Mesenchymal stem cell (in vitro differentiated cells and primary cell): ENCODE data around the gene PNKD.

ENCODE experiments used
- DNase-seq: peaks from one replicate; pipeline ENCODE4 v3.0.0-alpha.2; 2013
- H2AFZ ChIP-seq: one replicate; pipeline ENCODE4 v1.6.1; 2013; ENCODE audit warnings: low read depth, mild to moderate bottlenecking, control low read depth, inconsistent platforms, low read length, moderate library complexity
- H2AK5ac ChIP-seq: 2 replicates; pipeline ENCODE4 v1.6.1; 2013; ENCODE audit warnings: low read length, moderate library complexity, mild to moderate bottlenecking, inconsistent platforms; ENCODE audit not compliant: severe bottlenecking
- H2BK120ac ChIP-seq: one replicate; pipeline ENCODE4 v1.6.1; 2013; ENCODE audit warnings: low read depth, mild to moderate bottlenecking, inconsistent platforms, low read length, moderate library complexity
- H2BK12ac ChIP-seq, 2 experiments: one replicate each; pipeline ENCODE4 v1.6.1; 2013; ENCODE audit warnings: inconsistent platforms in 2 of 2, low read length in 2 of 2, mild to moderate bottlenecking in 2 of 2, moderate library complexity in 2 of 2, control low read depth in 1 of 2
- H2BK15ac ChIP-seq: one replicate; pipeline ENCODE4 v1.6.1; 2013; ENCODE audit warnings: mild to moderate bottlenecking, low read depth, inconsistent platforms; ENCODE audit not compliant: poor library complexity, severe bottlenecking
- H2BK5ac ChIP-seq: 2 replicates; pipeline ENCODE4 v1.6.1; 2013; ENCODE audit warnings: low read depth, mild to moderate bottlenecking, low read length, control low read depth, inconsistent platforms; ENCODE audit not compliant: poor library complexity, severe bottlenecking
- H3K14ac ChIP-seq, 2 experiments: one replicate each; pipeline ENCODE4 v1.6.1; 2013; ENCODE audit warnings: inconsistent platforms in 2 of 2, low read length in 2 of 2, control low read depth in 1 of 2, mild to moderate bottlenecking in 1 of 2, moderate library complexity in 1 of 2
- H3K18ac ChIP-seq, 2 experiments: one replicate each; pipeline ENCODE4 v1.6.1; 2013; ENCODE audit warnings: inconsistent platforms in 2 of 2, low read length in 2 of 2, control low read depth in 1 of 2, low read depth in 1 of 2, mild to moderate bottlenecking in 1 of 2
- H3K23ac ChIP-seq, 2 experiments: one replicate each; pipeline ENCODE4 v1.6.1; 2013; ENCODE audit warnings: inconsistent platforms in 2 of 2, low read length in 2 of 2, mild to moderate bottlenecking in 2 of 2, moderate library complexity in 2 of 2, control low read depth in 1 of 2
- H3K27ac ChIP-seq: 2 replicates; pipeline ENCODE4 v1.5.1; 2013; ENCODE audit warnings: mild to moderate bottlenecking, moderate library complexity, low read length, control low read depth, inconsistent platforms; ENCODE audit not compliant: poor library complexity, severe bottlenecking
- H3K27me3 ChIP-seq, 2 experiments: 2 replicates each; pipeline versions ENCODE4 v1.6.1 to v1.7.0; 2013; ENCODE audit warnings: low read length in 2 of 2, mild to moderate bottlenecking in 2 of 2, moderate library complexity in 2 of 2, control low read depth in 1 of 2, inconsistent platforms in 1 of 2; ENCODE audit not compliant: control insufficient read depth in 1 of 2, insufficient read depth in 1 of 2
- H3K36me3 ChIP-seq, 2 experiments: 2 replicates each; pipeline versions ENCODE4 v1.6.1 to v1.7.0; 2013; ENCODE audit warnings: low read length in 2 of 2, control low read depth in 1 of 2, inconsistent platforms in 1 of 2, low read depth in 1 of 2, mild to moderate bottlenecking in 1 of 2; ENCODE audit not compliant: insufficient read depth in 2 of 2, control insufficient read depth in 1 of 2
- H3K4ac ChIP-seq, 2 experiments: one replicate each; pipeline ENCODE4 v1.6.1; 2013; ENCODE audit warnings: inconsistent platforms in 2 of 2, low read length in 2 of 2, mild to moderate bottlenecking in 2 of 2, moderate library complexity in 2 of 2, control low read depth in 1 of 2, low read depth in 1 of 2
- H3K4me1 ChIP-seq: 2 replicates; pipeline ENCODE4 v1.6.1; 2013; ENCODE audit warnings: low read depth, low read length, control low read depth; ENCODE audit not compliant: control insufficient read depth, insufficient read depth
- H3K4me2 ChIP-seq: 2 replicates; pipeline ENCODE4 v1.6.1; 2013; ENCODE audit warnings: low read length, mild to moderate bottlenecking, inconsistent platforms; ENCODE audit not compliant: poor library complexity, severe bottlenecking
- H3K4me3 ChIP-seq, 2 experiments: 2 replicates each; pipeline versions ENCODE4 v1.5.1 to v1.7.0; 2013; ENCODE audit warnings: low read length in 2 of 2, mild to moderate bottlenecking in 2 of 2, control low read depth in 1 of 2, low read depth in 1 of 2; ENCODE audit not compliant: insufficient read depth in 1 of 2
- H3K79me1 ChIP-seq: replicated peaks from 2 replicates; pipeline ENCODE4 v1.6.1; 2013; ENCODE audit warnings: mild to moderate bottlenecking, control low read depth, low read length, inconsistent platforms; ENCODE audit not compliant: poor library complexity, severe bottlenecking
- H3K9ac ChIP-seq: 2 replicates; pipeline ENCODE4 v1.7.0; 2013; ENCODE audit warnings: mild to moderate bottlenecking, low read length, moderate library complexity
- H3K9me3 ChIP-seq: 2 replicates; pipeline ENCODE4 v1.7.0; 2013; ENCODE audit warnings: mild to moderate bottlenecking, low read length; ENCODE audit not compliant: control insufficient read depth
- H4K8ac ChIP-seq: one replicate; pipeline ENCODE4 v1.6.1; 2013; ENCODE audit warnings: inconsistent platforms, mild to moderate bottlenecking, low read length, moderate library complexity
- H4K91ac ChIP-seq: one replicate; pipeline ENCODE4 v1.6.1; 2013; ENCODE audit warnings: mild to moderate bottlenecking, low read length, inconsistent platforms
- WGBS: methylation state at CpG from one replicate; pipeline ENCODE4 v1.1.7; 2013; ENCODE audit warnings: mixed read lengths; 5-methylcytosine and 5-hydroxymethylcytosine counted together

PNKD gene

GRCh38 chr2:218366621-218367414 lies 96.5 kb downstream of the PNKD start:
- WGBS = 88% methylated on average over 9 of the region's 9 CpGs
- Histone ChIP-seq H3K23ac (no peak overlapping the region), H3K9ac (peak overlapping the region; percentile 83)

GRCh38 chr2:218367415-218368149 lies 97.3 kb downstream of the PNKD start:
- Histone ChIP-seq H4K8ac (peak overlapping the region; percentile 98), H3K4ac (peak overlapping the region; percentile 75 to 89), H2BK12ac (peak overlapping the region; percentile 28 to 42), H2AK5ac (no peak overlapping the region), H2AFZ (peak overlapping the region; percentile 68), H2BK120ac (peak overlapping the region; percentile 92), H3K4me3 (peak overlapping the region; percentile 26 to 78), H4K91ac (peak overlapping the region; percentile 74), H3K79me1 (no peaks in the 10 kb centered on the region), H3K4me2 (peak overlapping the region; percentile 43), H3K9ac (peak overlapping the region; percentile 83), H3K27ac (no peak overlapping the region), H3K9me3 (peaks cover 5% of the 10 kb centered on the region), H3K23ac (peak overlapping the region in 1 of 2 experiments; percentile 40), H2BK5ac (no peak overlapping the region), H3K4me1 (peaks cover 4% of the 10 kb centered on the region), H3K27me3 (peaks cover 12 to 14% of the 10 kb centered on the region in 2 experiments), H3K14ac (peak overlapping the region in 1 of 2 experiments; percentile 56), H3K18ac (peak overlapping the region; percentile 86 to 95), H2BK15ac (peak overlapping the region; percentile 70), H3K36me3 (no peaks in the 10 kb centered on the region)
- 8% methylated on average over 44 of the region's 60 CpGs for WGBS
- DNase-seq = peak; percentile 83

More at GRCh38 chr2:218366621-218367414, 96.5 kb downstream of the PNKD start:
- Histone ChIP-seq H3K4ac (peak overlapping the region in 1 of 2 experiments; percentile 14), H3K9me3 (peaks cover 5% of the 10 kb centered on the region), H2BK12ac (peak overlapping the region; percentile 25 to 28), H3K18ac (no peak overlapping the region), H2AFZ (no peak overlapping the region), H3K79me1 (no peaks in the 10 kb centered on the region), H2AK5ac (no peak overlapping the region), H4K8ac (peak overlapping the region; percentile 98), H3K4me2 (no peak overlapping the region), H3K27ac (no peak overlapping the region), H2BK15ac (no peak overlapping the region), H4K91ac (peak overlapping the region; percentile 74), H2BK5ac (no peak overlapping the region), H3K14ac (no peak overlapping the region), H3K36me3 (no peaks in the 10 kb centered on the region), H3K4me1 (peaks cover 4% of the 10 kb centered on the region), H2BK120ac (no peak overlapping the region), H3K27me3 (peaks cover 12 to 14% of the 10 kb centered on the region in 2 experiments), H3K4me3 (no peak overlapping the region)
- no peak for DNase-seq

- Histone ChIP-seq H3K36me3 (no peaks in the 10 kb centered on the region), H3K27me3 (peaks cover 12 to 14% of the 10 kb centered on the region in 2 experiments), H3K9me3 (peaks cover 5% of the 10 kb centered on the region), H3K18ac (peak overlapping the region; percentile 71 to 95), H2AFZ (no peak overlapping the region), H3K23ac (no peak overlapping the region), H3K14ac (no peak overlapping the region), H2AK5ac (no peak overlapping the region), H2BK5ac (no peak overlapping the region), H3K79me1 (no peaks in the 10 kb centered on the region), H2BK12ac (no peak overlapping the region), H4K8ac (peak overlapping the region; percentile 98), H3K4me2 (peak overlapping the region; percentile 43), H2BK15ac (no peak overlapping the region), H3K27ac (no peak overlapping the region), H3K4ac (peak overlapping the region; percentile 32 to 39), H3K9ac (peak overlapping the region; percentile 83), H4K91ac (peak overlapping the region; percentile 59), H3K4me1 (peaks cover 4% of the 10 kb centered on the region), H3K4me3 (peak overlapping the region in 1 of 2 experiments; percentile 78), H2BK120ac (peak overlapping the region; percentile 92)
- DNase-seq = no peak
- 90% methylated on average over 17 of the region's 21 CpGs for WGBS
Observed at GRCh38 chr2:218368150-218368528, 97.8 kb downstream of the PNKD start.

- peak overlapping the region in 1 of 2 experiments; percentile 70 for H2BK12ac ChIP-seq
- 57% methylated on average over 24 of the region's 27 CpGs for WGBS
Observed at GRCh38 chr2:218368621-218369153, 98.4 kb downstream of the PNKD start.

More at GRCh38 chr2:218368621-218369153, 98.4 kb downstream of the PNKD start:
- DNase-seq = peak; percentile 46
- Histone ChIP-seq H2BK5ac (no peak overlapping the region), H3K4me3 (no peak overlapping the region), H3K23ac (no peak overlapping the region), H2AK5ac (no peak overlapping the region), H3K36me3 (no peaks in the 10 kb centered on the region), H3K18ac (no peak overlapping the region), H3K9ac (no peak overlapping the region), H3K27me3 (peaks cover 12 to 14% of the 10 kb centered on the region in 2 experiments), H4K8ac (no peak overlapping the region), H3K79me1 (no peaks in the 10 kb centered on the region), H2AFZ (peak overlapping the region; percentile 47), H3K4me2 (no peak overlapping the region), H3K9me3 (peaks cover 5% of the 10 kb centered on the region), H3K27ac (no peak overlapping the region), H3K4me1 (peaks cover 4% of the 10 kb centered on the region), H2BK120ac (no peak overlapping the region), H2BK15ac (peak overlapping the region; percentile 30), H3K4ac (peak overlapping the region in 1 of 2 experiments; percentile 62), H3K14ac (no peak overlapping the region), H4K91ac (no peak overlapping the region)
